Activated T-cell treated with anti-CD3 and anti-CD28 coated beads, Interleukin-2, amount 50 U/mL, for 24 hours (primary cell): ENCODE results near the gene CIROP.

ENCODE experiments used
- DNase-seq: peaks from one replicate; pipeline ENCODE4 v3.0.0-alpha.2; 2020
- H3K27ac Mint-ChIP-seq: 2 replicates; pipeline ENCODE4 v1.8.0; 2020; ENCODE audit warnings: mild to moderate bottlenecking, mixed read lengths
- H3K27me3 Mint-ChIP-seq: 2 replicates; pipeline ENCODE4 v1.8.0; 2020; ENCODE audit warnings: mixed read lengths
- H3K36me3 Mint-ChIP-seq: 2 replicates; pipeline ENCODE4 v1.8.0; 2020; ENCODE audit warnings: low read depth, mixed read lengths
- H3K4me1 Mint-ChIP-seq: 2 replicates; pipeline ENCODE4 v1.8.0; 2020; ENCODE audit warnings: low read depth, mixed read lengths
- H3K4me3 Mint-ChIP-seq: 2 replicates; pipeline ENCODE4 v1.8.0; 2020; ENCODE audit warnings: mild to moderate bottlenecking, moderate library complexity, mixed read lengths
- H3K9me3 Mint-ChIP-seq: 2 replicates; pipeline ENCODE4 v1.8.0; 2020; ENCODE audit warnings: mixed read lengths

Gene CIROP

DNA sequence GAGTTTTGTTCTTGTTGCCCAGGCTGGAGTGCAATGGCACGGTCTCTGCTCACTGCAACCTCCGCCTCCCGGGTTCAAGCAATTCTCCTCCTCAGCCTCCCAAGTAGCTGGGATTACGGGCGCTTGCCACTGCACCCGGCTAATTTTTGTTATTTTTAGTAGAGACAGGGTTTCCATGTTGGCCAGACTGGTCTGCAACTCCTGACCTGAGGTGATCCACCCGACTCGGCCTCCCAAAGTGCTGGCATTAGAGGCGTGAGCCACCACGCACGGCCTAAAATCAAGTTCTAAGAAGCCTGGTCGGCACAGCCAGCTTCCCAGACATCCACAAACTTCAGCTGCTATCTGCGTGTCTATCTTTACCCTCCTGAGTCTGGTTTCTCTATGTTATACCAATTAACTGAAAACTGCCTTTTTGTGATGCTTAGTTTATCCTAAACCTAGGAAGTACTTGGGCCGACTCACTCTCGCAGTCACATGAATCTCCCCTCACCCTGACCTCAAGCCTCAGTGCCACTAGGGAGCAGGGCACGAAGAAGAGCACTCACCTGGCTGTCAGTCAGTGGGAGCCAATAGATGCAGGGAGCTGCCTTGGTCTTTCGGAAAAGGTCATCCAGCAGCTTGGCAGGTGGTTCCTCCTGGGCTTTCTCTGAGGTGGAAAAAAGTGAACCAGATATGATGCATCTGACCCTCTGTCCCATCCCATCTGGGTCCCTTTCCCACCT is 44.1 kb downstream of the CIROP start:
- DNase-seq = no peak
- Mint-ChIP-seq H3K36me3 (peaks cover 75% of the 10 kb centered on the region), H3K9me3 (no peaks in the 10 kb centered on the region), H3K4me1 (peaks cover 21% of the 10 kb centered on the region), H3K27me3 (peaks cover 4% of the 10 kb centered on the region), H3K4me3 (no peak overlapping the region), H3K27ac (peak overlapping the region; percentile 47)

DNA sequence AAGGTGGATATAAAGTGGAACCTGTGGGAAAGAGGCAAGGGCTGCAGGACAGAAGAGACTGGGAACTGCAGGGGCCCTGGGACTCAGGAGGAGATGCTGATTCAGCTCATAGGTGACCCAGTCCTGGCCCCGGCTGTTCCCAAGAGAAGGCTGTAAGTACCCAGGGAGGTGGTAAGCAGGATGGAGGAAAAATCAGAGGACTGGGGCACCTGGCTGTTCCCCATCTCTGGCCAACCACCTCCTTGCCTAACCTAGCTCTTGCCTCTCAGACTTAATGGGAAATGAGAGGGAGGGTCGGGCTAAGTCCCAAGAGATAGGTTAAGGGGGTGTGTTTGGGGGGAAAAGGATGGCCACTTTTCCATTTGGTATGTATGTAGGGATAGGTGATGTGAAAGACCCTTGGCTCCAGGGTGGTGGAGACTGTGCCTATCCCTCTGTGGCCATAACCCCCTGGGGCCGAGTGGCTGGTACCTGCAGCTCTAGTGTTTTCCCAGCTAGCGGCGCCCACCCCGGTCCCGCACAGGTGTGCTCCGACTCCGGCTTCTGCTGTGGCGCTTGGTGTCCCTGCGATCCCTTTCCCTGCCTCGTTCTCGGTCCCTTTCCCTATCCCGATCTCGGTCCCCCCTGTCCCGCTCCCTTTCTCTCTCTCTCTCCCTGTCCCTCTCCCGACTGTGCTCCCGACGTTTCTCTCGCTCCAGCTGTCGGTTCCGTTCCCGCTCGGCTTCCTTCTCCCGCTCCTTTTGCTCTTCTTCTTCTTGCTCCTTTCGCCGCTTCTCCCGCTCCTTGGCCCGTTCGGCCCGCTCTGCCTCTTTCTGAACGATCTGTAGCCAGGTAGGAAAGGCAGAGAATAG is 45.9 kb downstream of the CIROP start:
- Mint-ChIP-seq H3K36me3 (peaks cover 59% of the 10 kb centered on the region), H3K27ac (no peak overlapping the region), H3K4me1 (peaks cover 20% of the 10 kb centered on the region), H3K4me3 (no peak overlapping the region), H3K9me3 (no peaks in the 10 kb centered on the region), H3K27me3 (peaks cover 4% of the 10 kb centered on the region)
- DNase-seq = no peak

DNA sequence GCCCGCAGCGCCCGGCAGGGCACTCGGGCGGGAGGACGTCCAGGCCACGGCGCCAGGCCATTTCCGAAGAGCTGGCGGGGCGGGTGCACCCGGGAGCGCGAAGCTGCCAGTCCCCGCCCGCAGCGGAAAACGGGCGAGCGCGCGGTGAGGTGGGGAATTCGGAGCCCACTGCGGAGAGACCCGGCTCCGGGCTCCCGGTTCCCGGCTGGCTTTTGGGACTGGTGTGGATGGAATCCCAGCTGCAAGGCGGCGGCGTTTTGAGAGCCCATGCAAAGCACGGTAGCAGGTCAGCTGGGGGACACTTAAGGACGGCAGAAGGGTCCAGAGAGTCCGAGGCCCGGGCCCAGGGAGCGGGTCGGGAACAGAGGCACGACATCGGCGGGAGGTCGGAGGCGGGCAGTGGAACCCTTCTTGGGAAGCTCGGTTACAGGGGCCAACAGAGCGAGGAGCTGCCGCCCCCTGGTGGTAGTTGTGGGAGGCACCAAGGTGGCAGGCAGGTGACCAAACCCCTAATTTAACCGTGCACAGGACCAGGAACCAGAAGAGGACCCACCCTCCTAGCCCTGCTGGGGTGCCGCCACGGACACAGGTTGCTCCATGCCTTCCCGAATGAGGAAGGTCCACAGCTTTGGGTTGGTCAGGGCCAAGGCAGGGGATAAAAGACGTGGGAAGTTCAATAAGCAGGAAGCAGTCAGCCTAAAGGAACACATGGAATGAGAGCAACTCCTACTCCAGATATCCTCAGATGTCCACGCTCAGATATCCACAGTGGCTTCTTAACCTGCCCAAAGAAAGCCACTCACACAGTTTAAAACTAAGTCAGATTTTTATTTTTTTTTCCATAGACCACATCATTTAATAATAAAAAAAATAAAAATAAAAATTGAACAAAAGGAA is 46.8 kb downstream of the CIROP start:
- DNase-seq = peak; percentile 91
- Mint-ChIP-seq H3K27me3 (peaks cover 4% of the 10 kb centered on the region), H3K27ac (peak overlapping the region; percentile 82), H3K9me3 (no peaks in the 10 kb centered on the region), H3K36me3 (peaks cover 50% of the 10 kb centered on the region), H3K4me1 (peaks cover 20% of the 10 kb centered on the region), H3K4me3 (peak overlapping the region; percentile 82)

DNA sequence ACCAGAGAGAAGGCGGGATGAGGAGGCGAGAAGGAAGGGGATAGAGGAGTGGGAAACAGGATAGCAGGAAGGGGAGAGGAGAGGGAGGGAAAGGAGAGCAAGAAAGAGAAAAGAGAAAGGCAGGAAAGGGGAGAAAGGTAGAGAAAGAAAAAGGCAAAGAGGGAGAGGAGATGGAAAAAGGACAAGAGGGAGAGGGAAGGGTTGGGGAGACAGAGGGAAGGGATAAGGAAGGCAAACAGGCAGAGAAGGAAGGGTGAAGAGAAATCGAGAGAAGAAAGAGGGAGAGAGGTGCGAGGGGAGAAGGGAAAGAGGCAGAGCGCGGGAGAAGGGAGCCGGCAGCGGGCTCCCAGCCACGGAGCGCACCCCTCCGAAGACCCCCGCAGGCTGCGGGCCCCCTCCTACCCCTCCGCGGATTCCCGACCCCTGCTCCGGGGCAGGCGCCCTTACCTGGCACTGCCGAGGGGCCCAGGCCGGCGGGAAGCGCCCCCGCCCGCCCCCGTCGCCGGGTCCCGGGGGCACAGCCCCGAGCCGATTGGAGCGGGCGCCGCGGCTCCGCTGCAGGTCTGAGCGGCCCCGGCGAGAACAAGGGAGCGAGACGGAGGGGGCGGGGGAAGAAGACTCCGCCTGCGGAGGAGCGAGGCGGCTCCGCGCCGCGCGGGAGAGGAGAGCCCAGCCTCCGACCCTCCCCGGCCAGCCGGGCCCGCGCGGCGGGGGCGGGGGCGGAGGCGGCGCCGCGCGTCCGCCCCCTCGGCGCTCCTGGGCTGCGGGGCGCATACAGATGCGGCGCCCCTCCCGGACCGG is 47.6 kb downstream of the CIROP start, which contains the start of gene CDH24:
TSS of gene CDH24 (minus strand) at position 565 of the 801 bp plus-strand sequence. CDS start 1,787 bp downstream, outside the sequence.
- Mint-ChIP-seq H3K36me3 (peaks cover 41% of the 10 kb centered on the region), H3K27ac (peak within 1 kb of the TSS; percentile 82), H3K9me3 (no peaks in the 10 kb centered on the region), H3K27me3 (peaks cover 4% of the 10 kb centered on the region), H3K4me3 (peak within 1 kb of the TSS; percentile 82), H3K4me1 (peaks cover 20% of the 10 kb centered on the region)
- DNase-seq = peak; percentile 77

DNA sequence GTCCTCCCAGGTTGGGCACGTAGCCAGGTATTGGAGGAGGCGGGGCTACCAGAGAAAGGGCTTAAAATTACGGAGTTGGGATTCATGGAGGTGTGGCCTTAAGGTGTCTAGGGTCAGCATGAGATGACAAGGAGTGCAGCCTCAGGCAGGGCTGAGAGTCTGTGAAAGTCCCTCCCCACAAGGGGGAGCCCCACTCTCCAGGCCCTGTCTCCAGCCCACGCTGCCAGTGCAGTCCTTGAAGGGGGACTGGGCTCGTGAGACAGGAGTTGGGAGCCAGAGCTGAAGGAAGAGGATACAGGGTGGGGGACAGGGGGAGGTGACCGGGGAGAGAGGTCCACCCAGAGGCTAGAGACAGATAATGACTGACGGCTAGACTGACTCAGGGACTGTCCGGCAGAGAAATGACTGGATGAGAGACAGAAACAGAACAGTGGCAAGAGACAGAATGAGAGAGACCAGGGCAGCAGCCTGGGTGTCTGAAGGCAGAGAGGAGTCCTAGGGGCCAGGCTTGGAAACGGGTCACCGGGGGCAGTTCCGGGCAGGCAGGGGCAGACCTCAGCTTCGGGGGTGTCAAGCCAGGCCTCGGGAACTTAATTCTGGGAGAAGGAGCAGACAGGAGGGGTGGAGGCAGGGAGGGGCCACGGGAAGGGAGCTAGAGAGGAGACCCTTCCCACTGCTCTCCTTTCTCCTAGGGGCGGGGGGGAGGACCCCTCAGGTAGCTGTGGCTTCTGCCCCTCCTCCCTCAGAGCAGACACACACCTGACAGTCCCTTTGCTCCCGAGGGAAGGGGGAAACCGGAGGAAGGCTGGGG is 48.4 kb downstream of the CIROP start:
- Mint-ChIP-seq H3K9me3 (no peaks in the 10 kb centered on the region), H3K4me1 (peaks cover 20% of the 10 kb centered on the region), H3K27ac (peak overlapping the region; percentile 79), H3K4me3 (peak overlapping the region; percentile 68), H3K27me3 (peaks cover 4% of the 10 kb centered on the region), H3K36me3 (peaks cover 34% of the 10 kb centered on the region)
- peak; percentile 74 for DNase-seq

DNA sequence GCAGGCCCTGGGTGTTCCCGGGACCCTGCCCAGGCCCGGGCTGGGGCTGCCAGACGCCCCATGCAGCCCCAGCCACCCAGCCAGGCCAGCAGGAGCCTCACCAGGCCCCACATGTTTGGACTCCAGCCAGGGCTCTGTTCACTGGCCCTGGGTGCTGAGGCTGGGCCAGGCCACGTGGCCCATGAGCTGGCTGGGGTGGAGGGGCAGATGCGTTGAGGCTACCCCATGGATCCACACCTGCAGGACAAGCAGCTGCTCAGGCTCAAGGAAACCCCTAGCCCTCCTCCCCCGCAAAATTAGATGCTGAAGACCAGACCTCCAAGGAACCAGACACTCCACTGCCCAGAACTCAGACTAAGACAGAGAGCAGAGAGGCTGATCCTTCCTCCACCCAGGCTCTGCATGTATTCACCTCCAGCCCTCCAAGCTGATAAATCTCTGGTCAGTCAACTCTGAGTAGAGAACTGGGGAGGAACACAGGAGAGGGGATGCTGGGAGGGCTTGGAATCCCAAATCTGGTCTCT is 49.1 kb downstream of the CIROP start:
- peaks cover 4% of the 10 kb centered on the region for H3K27me3 Mint-ChIP-seq
- no peak overlapping the region for H3K27ac Mint-ChIP-seq
- H3K4me1 Mint-ChIP-seq = peaks cover 20% of the 10 kb centered on the region
- H3K36me3 Mint-ChIP-seq = peaks cover 28% of the 10 kb centered on the region
- no peaks in the 10 kb centered on the region for H3K9me3 Mint-ChIP-seq
- no peak for DNase-seq
- no peak overlapping the region for H3K4me3 Mint-ChIP-seq

DNA sequence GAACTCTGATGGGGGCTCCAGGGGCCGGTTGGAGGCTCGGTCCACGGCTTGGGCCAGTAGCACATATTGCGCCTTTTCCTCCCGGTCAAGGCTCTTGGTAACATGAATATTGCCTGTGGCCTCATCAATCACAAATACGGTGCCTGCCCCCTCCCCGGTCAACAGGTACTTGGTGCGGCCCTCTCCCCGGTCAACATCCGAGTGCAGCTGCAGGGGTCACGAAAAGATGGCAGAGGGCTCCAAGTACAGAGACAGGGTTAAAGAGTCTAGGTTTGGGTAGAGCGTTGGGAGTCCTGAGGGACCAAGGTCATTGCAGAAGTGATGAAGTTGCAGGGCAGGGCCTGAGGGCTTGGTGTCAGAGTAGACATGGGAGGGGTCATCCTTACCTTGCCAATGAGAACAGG is 49.6 kb downstream of the CIROP start:
- peaks cover 4% of the 10 kb centered on the region for H3K27me3 Mint-ChIP-seq
- no peak for DNase-seq
- H3K36me3 Mint-ChIP-seq = peaks cover 22% of the 10 kb centered on the region
- H3K4me3 Mint-ChIP-seq = no peak overlapping the region
- peaks cover 20% of the 10 kb centered on the region for H3K4me1 Mint-ChIP-seq
- no peak overlapping the region for H3K27ac Mint-ChIP-seq
- H3K9me3 Mint-ChIP-seq = no peaks in the 10 kb centered on the region

DNA sequence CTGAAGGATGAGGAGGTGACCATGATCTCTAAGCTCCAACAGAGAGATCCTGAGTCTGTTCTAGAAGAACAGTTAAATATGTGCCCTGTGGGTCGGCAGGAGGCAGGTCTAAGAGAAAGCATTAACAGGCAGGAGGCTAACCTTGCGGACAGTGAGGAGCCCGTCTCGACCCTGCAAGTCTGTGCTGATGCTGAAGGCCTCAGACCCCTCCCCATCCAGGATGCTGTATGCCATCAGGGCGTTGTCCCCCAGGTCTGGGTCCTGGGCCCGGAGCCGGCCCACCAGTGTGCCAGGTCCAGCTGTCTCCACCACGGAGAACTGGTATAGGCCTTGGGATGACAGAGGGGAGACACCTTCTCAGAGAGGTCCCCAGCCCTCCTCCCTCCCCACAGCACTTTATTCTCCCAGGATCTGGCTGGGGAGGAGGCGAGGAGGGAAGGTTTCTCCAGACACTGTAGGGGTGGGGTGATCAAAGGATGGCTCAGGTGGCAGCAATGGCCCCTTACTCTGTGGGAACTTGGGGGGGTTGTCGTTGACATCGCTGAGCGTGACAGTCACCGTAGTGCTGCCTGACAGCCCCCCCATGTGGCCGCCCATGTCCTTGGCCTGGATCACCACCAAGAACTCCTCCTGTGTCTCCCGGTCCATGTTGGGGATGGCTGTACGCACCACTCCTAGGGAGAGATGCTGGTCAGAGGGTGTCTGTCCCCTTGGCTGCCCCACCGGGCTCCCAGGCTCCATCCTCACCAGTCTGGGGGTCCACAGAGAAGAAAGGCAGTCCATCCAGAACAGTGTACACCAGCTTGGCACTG is 50.6 kb downstream of the CIROP start:
- Mint-ChIP-seq H3K36me3 (peaks cover 13% of the 10 kb centered on the region), H3K27ac (no peak overlapping the region), H3K27me3 (peaks cover 4% of the 10 kb centered on the region), H3K9me3 (no peaks in the 10 kb centered on the region), H3K4me3 (no peak overlapping the region), H3K4me1 (peaks cover 20% of the 10 kb centered on the region)
- peak; percentile 56 for DNase-seq

DNA sequence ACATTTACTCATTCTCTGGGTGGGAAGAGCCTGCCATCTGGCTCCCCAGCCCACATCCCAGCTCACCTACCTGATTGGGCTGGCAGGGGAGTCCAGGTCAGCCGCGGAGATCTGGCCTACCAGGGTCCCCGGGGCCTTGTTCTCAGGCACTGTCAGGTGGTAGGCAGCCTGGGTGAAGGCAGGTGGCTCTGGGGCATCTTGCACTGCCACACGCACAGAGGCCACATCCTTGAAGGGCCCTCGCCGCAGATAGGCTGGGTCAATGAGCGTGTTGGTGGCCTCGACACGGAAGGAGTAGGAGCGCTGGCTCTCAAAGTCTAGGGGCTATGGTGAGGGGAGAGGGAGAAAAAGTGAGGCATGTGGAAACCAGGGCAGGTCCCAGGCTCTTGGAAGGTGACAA is 51.4 kb downstream of the CIROP start:
- H3K27me3 Mint-ChIP-seq = peaks cover 4% of the 10 kb centered on the region
- peaks cover 6% of the 10 kb centered on the region for H3K36me3 Mint-ChIP-seq
- peaks cover 20% of the 10 kb centered on the region for H3K4me1 Mint-ChIP-seq
- H3K4me3 Mint-ChIP-seq = no peak overlapping the region
- no peaks in the 10 kb centered on the region for H3K9me3 Mint-ChIP-seq
- no peak for DNase-seq
- H3K27ac Mint-ChIP-seq = no peak overlapping the region

DNA sequence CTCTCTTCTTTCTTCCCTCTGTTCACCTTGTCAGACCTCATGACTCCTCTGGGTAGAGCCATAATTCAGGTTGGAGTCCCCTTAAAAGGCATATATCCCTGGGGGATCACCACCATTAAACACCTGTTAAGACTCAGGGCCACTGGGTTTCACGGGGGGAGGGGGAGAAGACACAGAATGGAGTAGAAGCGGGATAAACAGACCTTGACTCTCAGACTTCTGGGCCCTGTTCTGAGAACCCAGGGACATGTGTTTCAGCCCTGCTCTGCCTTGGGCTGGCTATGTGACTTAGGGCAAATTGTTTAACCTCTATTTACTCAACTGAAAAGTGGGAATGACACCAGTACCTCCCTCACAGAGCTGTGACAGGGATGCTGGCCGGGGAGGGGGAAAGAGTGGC is 52.1 kb downstream of the CIROP start:
- DNase-seq = no peak
- Mint-ChIP-seq H3K4me1 (peaks cover 14% of the 10 kb centered on the region), H3K36me3 (no peaks in the 10 kb centered on the region), H3K27me3 (peaks cover 4% of the 10 kb centered on the region), H3K27ac (no peak overlapping the region), H3K4me3 (no peak overlapping the region), H3K9me3 (no peaks in the 10 kb centered on the region)

DNA sequence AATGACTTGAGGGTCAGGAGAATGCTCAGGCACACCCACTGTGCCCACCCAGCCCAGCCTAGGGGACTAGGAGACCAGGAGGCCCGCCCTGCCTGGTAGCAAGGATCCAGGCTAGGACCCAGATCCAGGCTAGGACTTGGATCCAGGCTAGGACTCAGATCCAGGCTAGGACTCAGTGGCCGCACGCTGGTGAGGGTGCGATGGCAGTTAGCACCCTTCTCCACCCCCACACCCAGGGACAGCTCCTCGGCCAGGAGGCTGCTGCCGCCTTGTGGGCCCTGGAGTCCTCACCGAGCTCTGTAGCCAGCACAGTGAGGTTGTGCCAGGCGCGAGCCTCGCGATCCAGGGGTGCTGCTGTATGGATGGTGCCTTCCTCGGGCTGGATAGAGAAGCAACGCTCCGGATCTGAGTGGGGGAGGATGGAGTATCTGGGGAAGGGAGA is 52.6 kb downstream of the CIROP start:
- Mint-ChIP-seq H3K36me3 (no peaks in the 10 kb centered on the region), H3K27ac (no peak overlapping the region), H3K4me3 (no peak overlapping the region), H3K27me3 (peaks cover 4% of the 10 kb centered on the region), H3K4me1 (peaks cover 14% of the 10 kb centered on the region), H3K9me3 (no peaks in the 10 kb centered on the region)
- no peak for DNase-seq
